Loucy (cell line): ENCODE data around the gene ZNF669.

Experiments
- CTCF ChIP-seq: fragments of 200-600 bp; sonication (generic); conservative IDR thresholded peaks from 2 replicates; pipeline ENCODE4 v1.5.1; 2014; ENCODE audit warnings: mild to moderate bottlenecking, antibody characterized with exemption, low read length
- EZH2phosphoT487 ChIP-seq: fragments of 200-600 bp; IDR thresholded peaks from 2 replicates; pipeline ENCODE4 v1.6.1; 2018; ENCODE audit warnings: antibody characterized with exemption, mild to moderate bottlenecking, moderate library complexity, borderline replicate concordance

GRCh38 chr1:247054992-247055415 is 49.2 kb downstream of the ZNF669 start:
- TF ChIP-seq CTCF (no peak), EZH2phosphoT487 (no peak)
